ENCODE data around the gene CERS6. TPM values are rescaled to one million over a fixed set of nuclear protein-coding genes. Genes with fewer than 3 reads are reported as not detected.
A peak's percentile ranks its signal among the peaks of the same experiment; 100 is the strongest.

The CERS6 gene
- total RNA-seq, 1 experiment from 2014 or later, result 12.4 TPM

DNA sequence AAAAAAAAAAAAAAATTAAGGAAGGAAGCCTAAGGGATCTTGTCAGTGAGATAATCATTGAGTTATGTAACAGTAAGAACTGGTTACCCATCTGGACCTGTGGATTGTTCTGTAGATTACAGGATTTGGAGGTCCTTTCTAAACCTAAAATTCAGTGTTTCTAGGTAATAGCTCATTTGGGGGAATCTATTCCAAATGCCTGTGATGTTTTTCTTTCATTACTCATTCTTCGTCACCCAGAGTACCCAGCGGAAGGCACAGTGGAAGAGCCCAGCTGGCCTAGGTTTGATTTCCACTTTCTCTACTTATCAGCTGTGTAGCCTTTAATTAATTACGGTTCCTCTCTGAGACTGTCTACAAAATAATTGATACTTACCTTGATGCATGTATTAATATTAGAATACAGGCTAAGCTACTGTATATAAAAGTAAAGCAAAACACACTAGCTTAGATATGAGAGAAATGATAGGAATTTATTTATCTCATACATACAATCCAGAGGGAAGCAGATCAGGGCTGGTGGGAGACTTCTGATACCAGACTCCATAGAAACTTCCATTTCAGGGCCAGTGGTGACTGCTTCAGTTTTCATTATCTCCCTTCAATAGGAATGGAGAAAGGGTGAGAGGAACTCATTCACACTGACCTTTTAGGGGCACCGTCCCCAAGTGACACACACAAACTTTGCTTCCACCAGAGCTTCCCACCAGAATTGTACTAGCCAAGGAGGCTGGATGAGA, 230.6 kb downstream of the CERS6 start:
- DNase-seq, result no peak
- H3K27me3 ChIP-seq, result no peaks in the 10 kb centered on the region
- H3K4me3 ChIP-seq, result no peak overlapping the region
- H3K9me3 ChIP-seq, result no peaks in the 10 kb centered on the region
- H3K36me3 ChIP-seq, result no peaks in the 10 kb centered on the region

DNA sequence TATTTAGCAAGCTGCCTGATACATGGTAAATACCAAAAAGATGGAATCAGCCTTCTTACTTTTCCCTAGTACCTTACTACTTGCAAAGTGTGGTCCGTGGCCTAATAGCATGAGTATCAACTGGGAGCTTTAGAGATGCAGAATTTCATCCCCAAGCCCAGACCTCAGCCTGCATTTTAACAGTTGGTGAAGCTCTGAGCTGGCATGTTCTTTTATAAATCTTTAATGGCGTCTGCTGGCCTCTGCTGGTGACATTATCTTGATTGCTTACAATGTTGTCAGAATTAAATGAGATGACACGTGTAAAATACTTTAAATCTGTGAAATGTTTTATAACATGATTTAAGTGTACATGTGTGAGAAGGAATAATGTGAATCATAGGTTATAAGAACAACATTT, 231.2 kb downstream of the CERS6 start:
- no peak for DNase-seq
- Histone ChIP-seq H3K9me3 (no peaks in the 10 kb centered on the region), H3K4me3 (no peak overlapping the region), H3K36me3 (no peaks in the 10 kb centered on the region), H3K27me3 (no peaks in the 10 kb centered on the region)

DNA sequence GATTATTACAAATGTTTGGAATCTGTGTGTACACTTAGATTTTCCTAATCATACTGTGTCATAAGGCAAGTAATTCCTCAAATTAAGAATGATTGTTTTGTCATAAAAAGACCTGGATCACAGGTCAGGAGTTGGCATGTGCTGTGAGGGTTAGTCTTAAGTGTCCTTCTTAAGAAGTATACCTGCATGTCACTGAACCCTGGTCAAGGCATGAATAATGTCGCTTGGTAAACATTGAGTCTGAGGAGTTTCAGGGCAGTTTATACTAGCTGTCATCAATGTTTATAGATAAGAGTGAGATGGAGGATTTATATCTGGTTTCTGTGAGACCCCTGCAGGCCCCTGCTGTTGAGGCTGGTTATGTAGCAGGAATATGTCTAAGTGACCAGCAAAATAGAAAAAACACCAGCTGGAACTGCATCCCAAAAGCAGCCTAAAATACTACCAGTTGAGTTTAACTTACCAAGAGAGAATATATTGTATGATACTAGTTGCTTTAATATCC, 234.4 kb downstream of the CERS6 start:
- H3K36me3 ChIP-seq, result no peaks in the 10 kb centered on the region
- no peaks in the 10 kb centered on the region for H3K9me3 ChIP-seq
- H3K27me3 ChIP-seq, result no peaks in the 10 kb centered on the region
- H3K4me3 ChIP-seq, result no peak overlapping the region
- no peak for DNase-seq

DNA sequence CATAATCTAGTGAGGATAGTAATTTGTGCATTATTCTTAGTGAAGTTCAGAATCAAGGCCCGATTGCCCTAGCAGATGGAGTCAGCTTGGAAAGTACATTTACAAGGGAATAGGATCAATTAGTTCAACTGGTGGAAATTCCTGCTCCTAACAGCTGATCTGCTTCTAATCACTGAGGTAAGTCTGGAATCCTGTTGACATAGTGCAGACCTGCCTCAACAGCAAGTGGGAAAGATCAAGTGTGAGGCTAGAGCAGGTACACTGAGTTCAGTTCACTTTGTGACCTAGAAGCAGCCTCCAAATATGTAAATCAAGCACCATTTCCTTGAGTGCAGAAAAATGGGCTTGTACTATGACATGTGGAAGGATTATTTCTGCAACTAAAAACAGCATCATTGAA, 235.1 kb downstream of the CERS6 start:
- no peak for DNase-seq
- Histone ChIP-seq H3K9me3 (no peaks in the 10 kb centered on the region), H3K27me3 (no peaks in the 10 kb centered on the region), H3K36me3 (no peaks in the 10 kb centered on the region), H3K4me3 (no peak overlapping the region)

- H3K27me3 ChIP-seq, result no peaks in the 10 kb centered on the region
- H3K36me3 ChIP-seq, result no peaks in the 10 kb centered on the region
- no peak overlapping the region for H3K4me3 ChIP-seq
- DNase-seq, result no peak
- no peaks in the 10 kb centered on the region for H3K9me3 ChIP-seq
Observed at GRCh38 chr2:168692132-168692744, 236.2 kb downstream of the CERS6 start.

GRCh38 chr2:168694173-168694572, 238.1 kb downstream of the CERS6 start:
- DNase-seq, result no peak
- H3K4me3 ChIP-seq, result no peak overlapping the region
- no peaks in the 10 kb centered on the region for H3K36me3 ChIP-seq
- H3K27me3 ChIP-seq, result no peaks in the 10 kb centered on the region
- H3K9me3 ChIP-seq, result no peaks in the 10 kb centered on the region

GRCh38 chr2:168694866-168695265, 238.8 kb downstream of the CERS6 start:
- no peaks in the 10 kb centered on the region for H3K9me3 ChIP-seq

DNA sequence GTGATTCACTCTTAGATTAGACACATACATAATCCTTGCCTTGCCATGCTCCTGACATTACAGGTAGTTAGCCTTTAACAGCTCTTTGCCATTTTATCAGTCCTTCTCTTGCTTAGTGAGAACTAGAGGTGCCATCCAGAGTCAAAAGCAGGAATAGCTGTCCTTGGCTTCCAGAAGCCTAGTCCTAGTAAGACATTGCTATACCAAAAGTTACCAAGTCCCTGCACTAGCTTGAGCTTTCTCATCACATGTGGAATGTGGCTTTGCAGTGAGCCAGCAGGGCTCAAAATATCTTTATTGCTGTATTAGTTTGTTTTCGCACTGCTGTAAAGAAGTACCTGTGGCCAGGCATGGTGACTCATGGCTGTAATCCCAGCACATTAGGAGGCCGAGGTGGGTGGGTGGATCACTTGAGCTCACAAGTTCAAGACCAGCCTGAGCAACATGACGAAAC, 241.6 kb downstream of the CERS6 start:
- no peaks in the 10 kb centered on the region for H3K27me3 ChIP-seq
- H3K36me3 ChIP-seq, result no peaks in the 10 kb centered on the region
- peak; percentile 33 for DNase-seq
- no peak overlapping the region for H3K4me3 ChIP-seq
- H3K9me3 ChIP-seq, result no peaks in the 10 kb centered on the region

More at GRCh38 chr2:168694866-168695265, 238.8 kb downstream of the CERS6 start:
- Histone ChIP-seq H3K4me3 (no peak overlapping the region), H3K27me3 (no peaks in the 10 kb centered on the region), H3K36me3 (no peaks in the 10 kb centered on the region)
- DNase-seq, result no peak

GRCh38 chr2:168698969-168699368, 242.9 kb downstream of the CERS6 start:
- H3K27me3 ChIP-seq, result no peaks in the 10 kb centered on the region
- no peak overlapping the region for H3K4me3 ChIP-seq
- H3K9me3 ChIP-seq, result no peaks in the 10 kb centered on the region
- no peak for DNase-seq
- no peaks in the 10 kb centered on the region for H3K36me3 ChIP-seq

GRCh38 chr2:168699844-168700417, 243.9 kb downstream of the CERS6 start:
- DNase-seq, result peak; percentile 78
- Histone ChIP-seq H3K9me3 (no peaks in the 10 kb centered on the region), H3K4me3 (no peak overlapping the region), H3K27me3 (no peaks in the 10 kb centered on the region), H3K36me3 (no peaks in the 10 kb centered on the region)

DNA sequence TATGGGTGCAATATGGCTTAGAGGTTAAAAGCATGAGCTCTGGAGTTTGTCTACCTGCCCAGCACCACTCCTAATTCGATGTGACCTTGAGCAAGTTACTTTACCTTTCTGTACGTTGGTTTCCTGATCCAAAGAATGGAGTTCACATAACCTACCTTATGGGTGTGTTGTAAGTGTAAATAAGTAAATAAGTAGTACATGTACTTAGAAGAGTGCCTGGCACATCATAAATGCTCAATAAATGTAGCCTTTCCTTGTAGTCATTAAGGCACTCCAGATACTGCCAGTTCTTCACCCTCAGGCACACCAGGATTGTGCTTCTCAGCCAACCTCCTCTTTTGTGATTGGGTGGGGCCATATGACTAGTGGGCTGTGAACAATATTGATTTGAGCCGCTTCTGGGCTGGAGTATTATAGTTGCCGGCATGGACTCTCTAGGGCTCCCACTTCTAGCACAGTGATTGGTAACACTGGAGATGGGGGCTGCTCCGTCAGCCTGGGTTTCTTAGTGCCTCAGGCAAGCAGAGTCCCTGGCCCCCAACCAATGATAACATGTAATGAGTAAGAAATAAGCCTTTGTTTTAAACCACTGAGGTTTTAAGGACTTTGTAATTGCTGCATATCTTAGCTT, 244.7 kb downstream of the CERS6 start:
- H3K4me3 ChIP-seq, result no peak overlapping the region
- DNase-seq, result peak; percentile 36
- H3K36me3 ChIP-seq, result no peaks in the 10 kb centered on the region

GRCh38 chr2:168702579-168702978, 246.5 kb downstream of the CERS6 start:
- Histone ChIP-seq H3K36me3 (no peaks in the 10 kb centered on the region), H3K9me3 (no peaks in the 10 kb centered on the region), H3K4me3 (no peak overlapping the region), H3K27me3 (no peaks in the 10 kb centered on the region)
- no peak for DNase-seq

More for the DNA sequence above, 244.7 kb downstream of the CERS6 start:
- no peaks in the 10 kb centered on the region for H3K9me3 ChIP-seq
- no peaks in the 10 kb centered on the region for H3K27me3 ChIP-seq

GRCh38 chr2:168703926-168704325, 247.9 kb downstream of the CERS6 start:
- no peak for DNase-seq
- Histone ChIP-seq H3K4me3 (no peak overlapping the region), H3K36me3 (no peaks in the 10 kb centered on the region), H3K9me3 (no peaks in the 10 kb centered on the region), H3K27me3 (no peaks in the 10 kb centered on the region)

GRCh38 chr2:168705534-168706470, 249.7 kb downstream of the CERS6 start:
- Histone ChIP-seq H3K9me3 (no peaks in the 10 kb centered on the region), H3K36me3 (no peaks in the 10 kb centered on the region), H3K27me3 (no peaks in the 10 kb centered on the region), H3K4me3 (no peak overlapping the region)
- no peak for DNase-seq

DNA sequence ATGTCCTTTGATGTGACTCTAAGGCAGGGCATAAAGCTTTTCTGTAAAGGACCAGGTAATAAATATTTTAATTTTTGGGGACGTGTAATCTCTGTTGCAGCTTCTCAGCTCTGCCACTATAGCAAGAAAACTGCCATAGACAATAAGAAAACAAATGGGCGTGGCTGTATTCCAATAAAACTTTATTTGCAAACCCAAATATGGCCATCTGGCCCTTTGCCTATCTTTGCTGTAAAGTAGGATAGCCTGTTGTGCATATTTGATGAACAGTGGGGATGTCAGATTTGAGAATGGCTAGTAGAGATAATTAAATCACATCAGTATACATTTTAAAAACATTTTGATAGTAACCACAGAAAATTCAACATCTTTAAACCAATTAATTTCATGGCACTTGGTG, 250.7 kb downstream of the CERS6 start:
- Histone ChIP-seq H3K27me3 (no peaks in the 10 kb centered on the region), H3K9me3 (no peaks in the 10 kb centered on the region), H3K4me3 (no peak overlapping the region), H3K36me3 (no peaks in the 10 kb centered on the region)
- no peak for DNase-seq

DNA sequence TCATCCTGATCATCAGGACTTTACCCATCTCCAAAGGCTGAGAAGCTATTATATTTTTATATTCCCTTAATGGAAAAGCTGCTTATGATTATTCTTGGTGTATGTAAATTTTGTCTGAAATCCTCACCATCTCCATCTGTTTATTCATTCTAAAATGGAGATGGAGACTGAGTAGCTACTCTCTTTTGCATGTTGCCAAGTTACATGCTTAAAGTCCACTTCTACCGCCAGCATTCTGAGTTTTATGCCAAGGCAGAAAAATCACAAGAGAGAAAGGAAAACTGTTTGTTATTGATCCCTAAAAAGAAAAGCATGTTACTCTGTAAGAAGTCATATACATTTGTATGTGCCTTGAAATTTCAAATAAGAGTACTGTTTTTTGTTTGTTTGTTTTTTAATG, 252.0 kb downstream of the CERS6 start:
- H3K36me3 ChIP-seq, result no peaks in the 10 kb centered on the region
- H3K27me3 ChIP-seq, result no peaks in the 10 kb centered on the region
- H3K4me3 ChIP-seq, result no peak overlapping the region
- no peak for DNase-seq
- H3K9me3 ChIP-seq, result no peaks in the 10 kb centered on the region

Measured in MG63 (cell line).